C4-2B (cell line): ENCODE results near the gene SEC24D.

Experiments used
- CTCF ChIP-seq: fragments of 450-650 bp; conservative IDR thresholded peaks from 2 replicates; pipeline ENCODE4 v1.5.1; 2017; ENCODE audit warnings: mild to moderate bottlenecking
- ZFX ChIP-seq: fragments of 450-650 bp; IDR thresholded peaks from 2 replicates; pipeline ENCODE4 v1.6.1; 2017

- TF ChIP-seq CTCF (no peak), ZFX (no peak)
Measured at GRCh38 chr4:118813561-118813960, 22.4 kb downstream of the SEC24D start.
